ENCODE results near the gene FOXP1. TPM values are rescaled to one million over a fixed set of nuclear protein-coding genes. Genes with fewer than 3 reads are reported as not detected.

The FOXP1 gene
- total and polyA plus RNA-seq, 2 donors (not counting 1 experiment from before 2014, with no cell fraction given) = 70.3 to 101 TPM

DNA sequence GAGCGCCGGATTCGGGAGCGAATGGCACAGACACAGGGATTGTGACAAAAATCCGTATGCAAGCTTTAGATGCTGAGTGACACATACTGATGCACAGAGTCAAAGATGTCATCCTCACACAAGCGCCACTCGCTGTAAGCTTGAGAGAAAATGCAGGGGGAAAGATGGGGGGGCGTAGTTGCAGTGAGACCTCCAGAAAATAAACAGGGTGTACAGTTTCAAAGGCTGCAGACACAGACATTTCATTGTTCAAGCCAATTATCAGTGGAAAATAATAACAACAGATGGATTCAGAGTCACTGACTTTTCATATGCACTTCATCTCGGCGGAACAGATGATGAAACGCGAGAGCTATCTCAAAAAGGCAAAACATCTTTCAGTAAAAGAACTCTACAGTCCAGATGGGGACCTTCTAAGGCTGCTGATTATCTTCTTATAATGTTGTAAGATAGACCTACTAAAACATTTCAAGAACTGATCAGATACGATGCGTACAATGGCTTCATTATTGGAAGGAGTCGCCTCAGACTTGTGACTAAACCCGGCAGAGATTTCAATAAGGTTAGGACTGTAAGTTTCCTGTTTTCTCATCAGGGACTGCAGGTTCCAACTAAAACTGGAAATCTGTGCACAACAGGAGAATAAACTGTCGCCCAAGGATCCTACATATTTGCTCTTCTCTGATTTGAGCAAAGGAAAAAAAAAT lies 275.4 kb downstream of the FOXP1 start:
- no peaks in the 10 kb centered on the region for H3K9me3 ChIP-seq (ENCODE audit: control insufficient read depth, insufficient read depth, low read depth, low read length)
- no peak overlapping the region for H3K9ac ChIP-seq (ENCODE audit: insufficient read depth, low read length)
- no peak overlapping the region for H2AFZ ChIP-seq (ENCODE audit: low read length)
- peak overlapping the region in 1 of 4 experiments; percentile 31 for H3K4me3 ChIP-seq (replicated peaks in 1 of 4; ENCODE audit: control extremely low read depth in 1 of 4, insufficient read depth in 1 of 4, low read depth in 3 of 4, low read length in 4 of 4)
- H3K4me1 ChIP-seq (ENCODE audit: control insufficient read depth, extremely low read depth, insufficient read depth, low read length) = no peaks in the 10 kb centered on the region
- no peaks in the 10 kb centered on the region for H4K20me1 ChIP-seq (ENCODE audit: control insufficient read depth, extremely low read depth, insufficient read depth, low read length)
- no peaks in the 10 kb centered on the region for H3K79me2 ChIP-seq (ENCODE audit: control insufficient read depth, insufficient read depth, low read length)
- TF ChIP-seq, protein P1, sequence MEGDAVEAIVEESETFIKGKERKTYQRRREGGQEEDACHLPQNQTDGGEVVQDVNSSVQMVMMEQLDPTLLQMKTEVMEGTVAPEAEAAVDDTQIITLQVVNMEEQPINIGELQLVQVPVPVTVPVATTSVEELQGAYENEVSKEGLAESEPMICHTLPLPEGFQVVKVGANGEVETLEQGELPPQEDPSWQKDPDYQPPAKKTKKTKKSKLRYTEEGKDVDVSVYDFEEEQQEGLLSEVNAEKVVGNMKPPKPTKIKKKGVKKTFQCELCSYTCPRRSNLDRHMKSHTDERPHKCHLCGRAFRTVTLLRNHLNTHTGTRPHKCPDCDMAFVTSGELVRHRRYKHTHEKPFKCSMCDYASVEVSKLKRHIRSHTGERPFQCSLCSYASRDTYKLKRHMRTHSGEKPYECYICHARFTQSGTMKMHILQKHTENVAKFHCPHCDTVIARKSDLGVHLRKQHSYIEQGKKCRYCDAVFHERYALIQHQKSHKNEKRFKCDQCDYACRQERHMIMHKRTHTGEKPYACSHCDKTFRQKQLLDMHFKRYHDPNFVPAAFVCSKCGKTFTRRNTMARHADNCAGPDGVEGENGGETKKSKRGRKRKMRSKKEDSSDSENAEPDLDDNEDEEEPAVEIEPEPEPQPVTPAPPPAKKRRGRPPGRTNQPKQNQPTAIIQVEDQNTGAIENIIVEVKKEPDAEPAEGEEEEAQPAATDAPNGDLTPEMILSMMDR (conservative IDR thresholded peaks at IDR 0.05 in 1 of 2, IDR thresholded peaks at IDR 0.05 in 1 of 2; ENCODE audit: low read depth in 1 of 2, low read length in 2 of 2) = no peak
- TF ChIP-seq EZH2 (IDR thresholded peaks at IDR 0.05; ENCODE audit: low read length, missing control alignments) = no peak
- peak in 1 of 2 donors; percentile 52 for DNase-seq (ENCODE audit: low read depth in 2 of 2)
- H3K27ac ChIP-seq (ENCODE audit: insufficient read depth, low read length) = no peak overlapping the region
- H3K27me3 ChIP-seq (ENCODE audit: control insufficient read depth, insufficient read depth, low read length) = no peaks in the 10 kb centered on the region
- H3K36me3 ChIP-seq (ENCODE audit: control insufficient read depth, insufficient read depth, low read length) = no peaks in the 10 kb centered on the region
- H3K4me2 ChIP-seq (ENCODE audit: extremely low read depth, insufficient read depth, low read length) = peak overlapping the region; percentile 4

DNA sequence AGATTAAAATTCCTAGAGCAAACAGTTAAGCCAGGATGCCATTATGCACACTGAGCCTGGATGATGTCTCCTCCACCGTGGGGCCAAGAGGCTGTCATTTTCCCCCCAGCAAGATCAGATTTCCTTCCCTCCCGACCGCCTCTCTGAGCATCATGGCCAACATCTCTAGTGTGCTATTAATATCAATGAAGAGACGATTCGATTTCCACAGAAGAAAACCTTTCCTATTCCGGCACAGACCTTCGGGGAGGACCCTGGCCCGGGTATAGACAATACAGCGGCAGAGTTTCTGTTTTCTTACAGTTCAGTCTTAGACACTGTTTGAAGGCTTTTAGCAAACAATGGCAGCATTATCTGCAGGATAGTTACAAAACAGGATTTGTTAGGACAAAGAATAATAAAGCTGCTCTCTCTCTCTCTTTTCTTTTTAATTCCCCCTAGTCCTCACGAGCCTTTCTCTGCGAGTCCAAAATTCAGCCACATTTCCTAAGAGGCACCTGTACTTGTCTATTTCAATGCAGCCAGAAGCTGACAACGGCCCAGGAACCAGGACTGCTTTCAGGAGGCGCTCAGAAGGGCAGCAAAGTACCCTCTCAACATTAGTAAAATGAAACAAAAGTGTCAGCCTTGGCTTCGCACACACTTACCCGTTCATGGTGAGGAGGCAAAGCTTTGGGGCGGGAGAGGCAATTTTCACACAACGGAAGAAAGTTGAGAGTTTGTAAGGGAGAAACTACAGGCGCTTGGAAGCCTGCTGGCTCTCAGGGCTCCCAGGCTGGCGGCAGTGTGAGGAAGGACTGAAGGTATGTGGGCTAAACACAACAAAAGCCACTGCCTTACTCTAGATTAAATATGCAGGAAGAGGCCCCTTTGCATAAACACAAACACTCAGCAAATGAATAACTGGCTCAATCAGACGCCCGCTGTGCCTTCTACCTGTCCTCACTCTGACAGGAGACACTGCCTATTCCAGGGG lies 278.0 kb downstream of the FOXP1 start:
- H3K4me1 ChIP-seq (ENCODE audit: control insufficient read depth, extremely low read depth, insufficient read depth, low read length) = no peaks in the 10 kb centered on the region
- no peak overlapping the region for H3K9ac ChIP-seq (ENCODE audit: insufficient read depth, low read length)
- TF ChIP-seq EZH2 (IDR thresholded peaks at IDR 0.05; ENCODE audit: low read length, missing control alignments) = no peak
- TF ChIP-seq, protein P1 (conservative IDR thresholded peaks at IDR 0.05 in 1 of 2, IDR thresholded peaks at IDR 0.05 in 1 of 2; ENCODE audit: low read depth in 1 of 2, low read length in 2 of 2) = no peak
- no peaks in the 10 kb centered on the region for H3K9me3 ChIP-seq (ENCODE audit: control insufficient read depth, insufficient read depth, low read depth, low read length)
- H3K36me3 ChIP-seq (ENCODE audit: control insufficient read depth, insufficient read depth, low read length) = no peaks in the 10 kb centered on the region
- peak; percentile 38 to 66 for DNase-seq (ENCODE audit: low read depth in 2 of 2)
- H3K27me3 ChIP-seq (ENCODE audit: control insufficient read depth, insufficient read depth, low read length) = no peaks in the 10 kb centered on the region
- H3K79me2 ChIP-seq (ENCODE audit: control insufficient read depth, insufficient read depth, low read length) = no peaks in the 10 kb centered on the region
- H3K4me3 ChIP-seq (replicated peaks in 1 of 4; ENCODE audit: control extremely low read depth in 1 of 4, insufficient read depth in 1 of 4, low read depth in 3 of 4, low read length in 4 of 4) = peak overlapping the region; percentile 20 to 36 (median 24)
- H3K4me2 ChIP-seq (ENCODE audit: extremely low read depth, insufficient read depth, low read length) = peak overlapping the region; percentile 74
- H2AFZ ChIP-seq (ENCODE audit: low read length) = peak overlapping the region; percentile 3
- H3K27ac ChIP-seq (ENCODE audit: insufficient read depth, low read length) = no peak overlapping the region
- H4K20me1 ChIP-seq (ENCODE audit: control insufficient read depth, extremely low read depth, insufficient read depth, low read length) = no peaks in the 10 kb centered on the region

DNA sequence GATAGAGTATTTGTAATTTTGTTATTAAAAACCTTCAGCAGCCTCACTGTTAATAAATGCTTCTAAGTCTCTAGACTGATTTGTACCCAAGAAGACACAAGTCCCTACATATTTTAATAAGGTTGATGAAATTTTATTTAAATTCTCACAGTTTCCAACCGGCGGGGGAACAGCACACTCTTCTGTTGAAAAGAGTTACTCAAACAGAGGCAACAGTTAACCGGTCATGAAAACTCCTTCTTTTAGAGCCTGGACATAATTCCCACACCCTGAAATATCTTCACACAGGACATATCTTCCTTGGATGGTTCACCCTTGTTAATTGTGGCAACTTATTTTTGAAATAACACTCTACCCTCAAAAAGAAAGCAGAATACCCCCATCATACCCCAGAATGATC lies 278.8 kb downstream of the FOXP1 start:
- Histone ChIP-seq H3K27ac (ENCODE audit: insufficient read depth, low read length) (no peak overlapping the region), H3K79me2 (ENCODE audit: control insufficient read depth, insufficient read depth, low read length) (no peaks in the 10 kb centered on the region), H4K20me1 (ENCODE audit: control insufficient read depth, extremely low read depth, insufficient read depth, low read length) (no peaks in the 10 kb centered on the region), H2AFZ (ENCODE audit: low read length) (no peak overlapping the region), H3K36me3 (ENCODE audit: control insufficient read depth, insufficient read depth, low read length) (no peaks in the 10 kb centered on the region), H3K9ac (ENCODE audit: insufficient read depth, low read length) (no peak overlapping the region), H3K4me3 (replicated peaks in 1 of 4; ENCODE audit: control extremely low read depth in 1 of 4, insufficient read depth in 1 of 4, low read depth in 3 of 4, low read length in 4 of 4) (peak overlapping the region in 2 of 4 experiments; percentile 20 to 36), H3K4me1 (ENCODE audit: control insufficient read depth, extremely low read depth, insufficient read depth, low read length) (no peaks in the 10 kb centered on the region), H3K9me3 (ENCODE audit: control insufficient read depth, insufficient read depth, low read depth, low read length) (no peaks in the 10 kb centered on the region), H3K27me3 (ENCODE audit: control insufficient read depth, insufficient read depth, low read length) (no peaks in the 10 kb centered on the region), H3K4me2 (ENCODE audit: extremely low read depth, insufficient read depth, low read length) (no peak overlapping the region)
- DNase-seq (ENCODE audit: low read depth in 2 of 2) = peak in 1 of 2 donors; percentile 82
- TF ChIP-seq, protein P1 (conservative IDR thresholded peaks at IDR 0.05 in 1 of 2, IDR thresholded peaks at IDR 0.05 in 1 of 2; ENCODE audit: low read depth in 1 of 2, low read length in 2 of 2) = peak; percentile 56 to 67
- TF ChIP-seq EZH2 (IDR thresholded peaks at IDR 0.05; ENCODE audit: low read length, missing control alignments) = no peak

Data from fibroblast of lung (primary cell).